T-helper 2 cell (primary cell): ENCODE results near the gene RAI14.
"Not testable (repeated sequence)": the region's sequence is repeated elsewhere in the genome, so short reads cannot be mapped to it uniquely, and the experiment has no call there.

ENCODE experiments used
- DNase-seq, 5 experiments: peaks; one replicate each; pipeline versions ENCODE4 v3.0.0 to v3.0.0-alpha.2; 2012 to 2022

The RAI14 gene

DNA sequence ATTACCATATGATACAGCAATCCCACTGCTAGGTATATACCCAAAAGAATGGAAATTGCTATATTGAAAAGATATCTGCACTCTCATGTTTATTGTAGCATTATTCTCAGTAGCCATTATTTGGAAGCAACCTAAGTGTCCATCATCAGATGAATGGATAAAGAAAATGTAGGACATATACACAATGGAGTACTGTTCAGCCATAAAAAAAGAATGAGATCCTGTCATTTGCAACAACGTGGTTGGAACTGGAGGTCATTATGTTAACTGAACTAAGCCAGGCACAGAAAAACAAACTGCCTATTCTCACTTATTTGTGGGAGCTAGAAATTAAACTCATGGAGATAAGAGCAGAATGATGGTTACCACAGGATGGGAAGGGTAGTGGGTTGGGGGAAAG lies 119.8 kb downstream of the RAI14 start:
- no peak for DNase-seq

DNA sequence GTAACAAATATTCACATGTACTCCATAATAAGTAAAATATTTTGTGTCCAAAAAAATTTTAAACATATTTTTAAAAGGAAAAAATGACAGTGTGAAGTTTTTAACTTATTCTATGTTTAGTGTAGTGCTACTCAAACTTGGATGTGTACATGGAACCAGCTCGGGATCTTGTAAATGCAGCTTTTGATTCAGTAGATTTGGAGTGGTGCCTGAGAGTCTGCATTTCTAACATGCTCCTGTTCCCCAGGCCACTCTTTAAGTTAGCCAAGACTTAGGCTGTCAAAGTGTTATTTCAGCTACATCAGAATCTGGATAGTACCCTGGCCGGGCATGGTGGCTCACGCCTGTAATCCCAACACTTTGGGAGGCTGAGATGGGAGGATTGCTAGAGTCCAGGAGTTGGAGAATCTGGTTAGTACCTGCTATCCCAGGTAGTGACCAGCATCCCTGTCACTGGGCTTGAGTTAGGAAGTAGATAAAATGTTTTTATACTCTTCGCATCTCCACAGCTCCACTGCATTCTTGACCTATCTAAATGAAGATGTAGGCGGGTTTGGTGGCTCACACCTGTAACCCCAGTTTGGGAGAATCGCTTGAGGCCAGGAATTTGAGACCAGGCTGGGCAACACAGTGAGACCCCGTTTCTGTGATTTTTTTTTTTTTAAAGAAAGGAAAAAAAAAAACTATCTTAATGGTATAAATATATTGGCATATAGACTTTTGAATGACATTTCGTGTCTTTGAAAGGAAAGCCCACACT lies 122.1 kb downstream of the RAI14 start:
- no peak for DNase-seq

DNA sequence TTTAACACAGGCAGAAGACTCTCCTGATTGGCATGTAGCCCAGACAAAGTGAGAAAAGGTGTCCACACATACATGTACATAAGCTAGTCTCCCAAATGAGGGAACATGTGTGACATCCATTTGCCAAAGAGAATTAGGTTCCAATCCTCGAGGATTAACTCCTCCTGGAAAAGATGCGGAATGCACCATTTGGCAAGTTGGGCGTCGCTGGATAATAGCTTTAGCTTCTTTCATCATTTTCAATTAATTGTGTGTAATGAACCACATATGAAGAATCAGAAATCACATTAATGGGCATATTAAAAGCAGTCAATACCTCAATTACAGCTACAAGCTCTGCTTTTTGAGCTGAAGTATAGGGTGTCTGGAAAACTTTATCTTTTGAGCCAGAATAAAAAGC lies 127.8 kb downstream of the RAI14 start:
- DNase-seq, result not testable (repeated sequence)

DNA sequence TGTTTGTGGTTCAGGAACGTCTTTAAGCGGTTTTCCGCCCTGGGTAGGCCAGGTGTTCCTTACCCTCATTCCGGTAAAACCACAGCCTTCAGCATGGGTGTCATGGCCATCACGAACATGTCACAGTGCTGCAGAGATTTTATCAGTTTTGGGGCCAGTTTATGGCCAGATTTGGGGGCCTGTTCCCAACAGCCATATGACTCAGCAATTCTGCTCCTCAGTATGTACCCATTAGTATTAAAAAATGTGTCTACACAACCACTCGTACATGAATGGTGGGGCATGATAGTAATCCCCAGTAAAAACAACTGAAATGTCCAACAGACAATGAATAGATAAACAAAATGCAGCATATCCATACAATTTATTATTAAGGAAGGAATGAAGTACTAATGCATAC lies 130.9 kb downstream of the RAI14 start:
- no peak for DNase-seq

DNA sequence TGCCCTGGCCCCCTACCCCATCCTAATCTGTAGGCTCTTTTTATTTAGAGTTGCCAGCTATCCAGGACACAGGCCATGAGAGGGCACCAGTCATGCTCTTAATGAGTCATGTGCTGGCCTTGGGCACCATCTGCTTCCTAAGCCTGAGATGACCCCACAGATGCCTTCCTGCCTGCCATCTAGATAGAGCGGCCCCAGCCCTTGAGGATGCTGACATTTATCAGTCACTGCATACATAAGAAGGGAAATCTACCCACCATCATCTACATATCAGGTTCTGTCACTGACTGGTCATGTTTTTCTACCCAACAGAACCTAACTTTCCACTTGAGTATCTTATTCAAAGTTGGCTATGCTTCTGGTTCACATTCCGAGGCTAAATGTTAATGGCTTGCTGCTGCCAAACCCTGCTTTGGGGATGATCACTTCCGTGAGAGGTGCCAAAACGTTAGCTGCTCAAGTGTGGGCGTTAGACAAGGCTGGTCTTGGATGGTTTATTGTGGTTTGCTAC lies 132.9 kb downstream of the RAI14 start:
- no peak for DNase-seq

DNA sequence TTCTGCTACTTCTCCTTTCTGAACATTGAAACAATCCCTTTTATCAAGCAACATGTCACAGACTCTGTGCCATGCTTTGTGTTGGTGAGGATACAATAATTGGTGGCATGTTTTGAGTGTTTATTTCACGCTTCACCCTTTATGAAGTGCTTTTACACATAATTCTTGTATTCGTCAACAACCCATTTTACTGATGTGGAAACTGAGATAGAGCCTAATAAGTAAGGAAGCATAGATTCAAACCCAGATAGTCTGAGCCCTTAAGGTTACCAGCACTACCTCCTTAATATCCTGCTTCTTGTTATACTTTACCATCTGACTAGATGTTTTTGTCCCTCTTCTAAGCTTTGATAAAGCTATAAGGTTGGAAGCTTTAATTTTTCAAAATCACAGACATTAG lies 133.5 kb downstream of the RAI14 start:
- no peak for DNase-seq

DNA sequence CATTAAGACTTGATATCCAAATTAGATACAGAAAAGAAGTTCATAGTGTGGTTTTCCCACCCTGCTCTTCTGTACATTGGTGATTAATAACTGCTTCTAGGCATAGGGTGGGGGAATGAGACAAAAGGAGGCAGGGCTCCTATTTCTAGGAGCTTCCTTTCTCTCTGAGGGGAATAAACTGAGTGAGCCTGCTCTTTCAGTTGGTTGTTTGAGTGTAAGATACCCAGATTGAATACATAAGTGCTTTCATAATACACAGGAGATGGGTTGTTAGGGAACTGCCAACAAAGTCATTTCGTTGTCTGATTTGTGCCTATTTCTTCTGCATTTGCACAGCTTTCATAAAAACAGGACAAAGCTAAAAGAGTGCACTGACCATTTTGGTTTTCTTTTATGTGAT lies 133.9 kb downstream of the RAI14 start:
- DNase-seq, result no peak

GRCh38 chr5:34791761-34792244 lies 135.7 kb downstream of the RAI14 start:
- no peak for DNase-seq

GRCh38 chr5:34802834-34803563 lies 146.9 kb downstream of the RAI14 start:
- no peak for DNase-seq

GRCh38 chr5:34803974-34804732 lies 148.0 kb downstream of the RAI14 start:
- no peak for DNase-seq

GRCh38 chr5:34804913-34805312 lies 148.8 kb downstream of the RAI14 start:
- no peak for DNase-seq

- DNase-seq, result no peak
These were observed 150.4 kb downstream of the RAI14 start for GRCh38 chr5:34806532-34806931.

DNA sequence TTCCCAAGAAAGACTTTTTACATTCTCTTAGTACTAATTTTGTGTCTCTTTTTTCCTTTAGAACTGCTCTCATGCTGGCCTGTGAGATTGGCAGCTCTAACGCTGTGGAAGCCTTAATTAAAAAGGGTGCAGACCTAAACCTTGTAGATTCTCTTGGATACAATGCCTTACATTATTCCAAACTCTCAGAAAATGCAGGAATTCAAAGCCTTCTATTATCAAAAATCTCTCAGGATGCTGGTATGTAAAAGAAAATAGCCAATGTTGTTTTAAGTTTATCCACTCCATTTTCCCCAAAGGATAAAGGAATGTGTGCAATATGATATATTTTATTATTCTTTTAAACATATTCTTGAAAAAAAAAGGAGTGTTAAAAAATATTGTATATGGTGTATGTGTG lies 155.6 kb downstream of the RAI14 start:
- no peak for DNase-seq

DNA sequence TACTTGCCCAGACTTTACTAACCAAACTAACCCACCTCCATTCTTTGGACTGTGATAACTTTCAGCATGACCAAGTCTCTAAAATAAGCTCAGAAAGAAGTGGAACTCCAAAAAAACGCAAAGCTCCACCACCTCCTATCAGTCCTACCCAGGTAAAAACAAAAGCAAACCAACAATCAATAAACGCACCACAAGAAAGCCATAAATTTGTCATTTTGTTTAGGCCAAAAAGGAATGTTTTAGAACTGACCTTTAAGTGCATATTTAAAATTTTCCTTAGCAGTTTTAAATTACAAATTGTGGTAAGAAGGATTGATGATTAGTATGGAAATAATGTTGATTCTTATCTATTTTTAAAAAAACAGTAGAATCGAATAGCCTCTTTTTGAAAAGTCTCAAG lies 157.4 kb downstream of the RAI14 start:
- DNase-seq, result no peak

DNA sequence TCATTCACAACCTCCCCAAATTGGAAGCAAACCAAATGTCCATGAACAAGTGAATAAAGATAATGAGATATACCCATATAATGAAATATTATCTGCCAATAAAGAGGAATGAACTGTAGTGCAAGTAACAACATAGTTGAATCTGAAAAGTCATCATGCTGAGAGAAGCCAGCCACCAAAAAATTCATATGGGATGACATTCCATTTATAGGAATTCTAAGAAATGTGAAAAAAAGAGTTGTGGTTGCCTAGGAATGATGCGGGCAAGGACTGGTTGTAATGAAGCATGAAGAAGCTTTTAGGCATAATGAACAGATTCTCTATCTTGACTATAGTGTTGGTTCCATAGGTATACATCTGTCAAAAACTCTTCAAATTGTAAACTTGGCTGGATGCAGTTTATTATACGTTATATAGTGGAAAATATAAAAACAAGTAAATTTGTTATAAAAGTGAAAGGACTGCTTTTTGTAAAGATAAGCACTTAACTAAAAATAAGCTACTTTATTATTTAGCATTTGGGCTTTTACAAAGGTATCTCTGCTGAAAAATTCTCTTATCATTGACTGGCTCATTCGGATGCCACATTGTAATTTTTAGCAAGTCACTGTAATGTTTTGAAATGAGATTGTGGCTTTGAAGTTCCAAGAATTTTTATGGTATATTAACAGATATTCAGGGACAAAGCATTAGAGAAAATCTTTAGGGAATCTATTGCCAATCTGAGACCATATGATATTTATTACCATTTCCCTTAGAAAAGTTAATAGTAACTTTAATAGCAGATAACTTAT lies 161.6 kb downstream of the RAI14 start:
- no peak for DNase-seq

DNA sequence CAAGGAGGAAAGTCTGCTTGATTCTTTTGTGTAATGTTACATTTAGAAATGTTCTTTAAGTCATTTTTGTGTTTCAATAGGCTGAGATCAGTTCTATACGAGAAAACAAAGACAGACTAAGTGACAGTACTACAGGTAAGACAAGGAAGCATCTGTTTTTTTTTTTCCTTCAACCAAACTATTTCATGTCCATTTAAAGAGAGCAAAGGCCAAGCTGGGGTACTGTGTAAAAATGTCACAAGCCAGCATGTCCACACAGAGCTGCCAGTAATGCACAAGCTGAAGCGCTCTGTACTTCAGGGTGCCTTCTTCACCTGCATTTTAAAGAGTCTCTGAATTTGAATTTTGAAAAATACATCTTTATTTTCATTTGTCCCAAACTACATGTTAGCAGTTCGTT lies 162.6 kb downstream of the RAI14 start:
- no peak for DNase-seq

- no peak for DNase-seq
These were observed 164.5 kb downstream of the RAI14 start for GRCh38 chr5:34820593-34820992.

DNA sequence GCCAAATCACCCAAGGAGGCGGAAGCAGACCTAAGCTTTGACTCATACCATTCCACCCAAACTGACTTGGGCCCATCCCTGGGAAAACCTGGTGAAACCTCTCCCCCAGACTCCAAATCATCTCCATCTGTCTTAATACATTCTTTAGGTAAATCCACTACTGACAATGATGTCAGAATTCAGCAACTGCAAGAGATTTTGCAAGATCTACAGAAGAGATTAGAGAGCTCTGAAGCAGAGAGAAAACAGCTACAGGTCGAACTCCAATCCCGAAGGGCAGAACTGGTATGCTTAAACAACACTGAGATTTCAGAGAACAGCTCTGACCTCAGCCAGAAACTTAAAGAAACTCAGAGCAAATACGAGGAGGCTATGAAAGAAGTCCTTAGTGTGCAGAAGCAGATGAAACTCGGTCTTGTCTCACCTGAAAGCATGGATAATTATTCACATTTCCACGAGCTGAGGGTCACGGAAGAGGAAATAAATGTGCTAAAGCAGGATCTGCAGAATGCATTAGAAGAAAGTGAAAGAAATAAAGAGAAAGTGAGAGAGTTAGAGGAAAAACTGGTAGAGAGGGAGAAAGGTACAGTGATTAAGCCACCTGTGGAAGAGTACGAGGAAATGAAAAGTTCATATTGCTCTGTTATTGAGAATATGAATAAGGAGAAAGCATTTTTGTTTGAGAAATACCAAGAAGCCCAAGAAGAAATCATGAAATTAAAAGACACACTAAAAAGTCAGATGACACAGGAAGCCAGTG lies 167.0 kb downstream of the RAI14 start:
- DNase-seq, result no peak

DNA sequence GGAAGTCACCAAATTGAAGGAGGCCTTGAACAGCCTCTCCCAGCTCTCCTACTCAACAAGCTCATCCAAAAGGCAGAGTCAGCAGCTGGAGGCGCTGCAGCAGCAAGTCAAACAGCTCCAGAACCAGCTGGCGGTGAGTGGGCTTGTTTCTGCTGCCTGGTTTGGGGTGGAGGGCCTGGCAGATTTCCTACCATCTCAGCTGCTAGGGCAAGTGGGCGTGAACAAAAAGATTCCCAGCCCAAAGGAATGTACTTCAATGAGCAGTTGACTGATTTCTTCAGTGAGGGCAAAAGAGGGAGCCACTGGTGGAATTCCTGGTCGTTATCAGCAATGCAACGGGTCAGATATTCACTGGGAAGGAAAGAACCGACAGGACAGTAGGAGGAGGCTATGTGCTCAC lies 170.2 kb downstream of the RAI14 start:
- no peak for DNase-seq

DNA sequence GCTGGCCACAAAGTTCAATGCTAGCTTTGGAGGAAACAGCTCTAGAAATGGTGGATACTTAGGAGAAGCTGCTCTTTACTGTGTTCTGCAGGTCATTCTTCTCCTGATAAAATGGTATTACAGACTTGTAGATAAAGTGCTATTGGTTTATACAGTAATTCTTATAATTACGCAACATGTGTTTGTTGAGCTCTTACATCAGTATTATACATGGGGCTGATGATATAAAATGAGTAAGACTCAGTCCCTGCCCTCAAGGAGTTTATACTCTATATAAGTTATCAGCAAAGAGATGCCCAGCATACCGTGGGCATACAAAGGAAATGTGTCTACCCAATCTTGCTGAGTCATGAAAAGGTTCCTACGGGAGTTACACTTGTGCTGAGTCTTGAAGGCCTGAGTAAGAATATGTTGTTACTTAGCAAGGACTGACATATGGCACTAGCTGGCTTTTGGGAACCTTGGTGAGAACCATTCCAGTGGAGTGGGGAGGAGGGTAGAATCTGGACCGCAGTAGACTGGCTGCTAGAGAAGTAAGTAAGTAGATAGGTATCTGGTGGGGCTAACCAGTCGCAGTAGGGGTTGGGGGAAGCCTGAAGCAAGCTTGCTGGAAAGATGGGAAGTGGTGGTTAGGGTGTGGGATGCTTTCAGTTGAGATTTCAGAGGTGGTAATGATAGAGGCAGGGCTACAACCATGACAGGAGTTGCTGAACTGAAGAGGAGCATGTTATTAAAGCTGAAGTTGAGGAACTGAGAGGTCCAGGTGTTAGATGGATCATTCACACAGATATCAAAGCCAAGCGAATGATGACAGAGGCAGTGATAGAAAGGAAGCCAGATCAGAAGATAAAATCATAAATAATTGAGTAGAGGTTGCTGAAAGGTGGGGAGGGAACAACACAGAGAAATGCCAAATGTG lies 171.7 kb downstream of the RAI14 start:
- DNase-seq, result no peak

- not testable (repeated sequence) for DNase-seq
These were observed 174.7 kb downstream of the RAI14 start for GRCh38 chr5:34830827-34831226.
